HG02571 (cell line): ENCODE measurements around the gene CFLAR.
A peak's percentile ranks its signal among the peaks of the same experiment; 100 is the strongest.
"Not testable (repeated sequence)": the region's sequence is repeated elsewhere in the genome, so short reads cannot be mapped to it uniquely, and the experiment has no call there.

Experiments
- ATAC-seq: cut with Tn5 transposase; IDR thresholded peaks from one replicate; pipeline ENCODE4 v1.9.1; 2021; ENCODE audit warnings: mild to moderate bottlenecking, moderate library complexity; ENCODE audit not compliant: unreplicated experiment

CFLAR gene

DNA sequence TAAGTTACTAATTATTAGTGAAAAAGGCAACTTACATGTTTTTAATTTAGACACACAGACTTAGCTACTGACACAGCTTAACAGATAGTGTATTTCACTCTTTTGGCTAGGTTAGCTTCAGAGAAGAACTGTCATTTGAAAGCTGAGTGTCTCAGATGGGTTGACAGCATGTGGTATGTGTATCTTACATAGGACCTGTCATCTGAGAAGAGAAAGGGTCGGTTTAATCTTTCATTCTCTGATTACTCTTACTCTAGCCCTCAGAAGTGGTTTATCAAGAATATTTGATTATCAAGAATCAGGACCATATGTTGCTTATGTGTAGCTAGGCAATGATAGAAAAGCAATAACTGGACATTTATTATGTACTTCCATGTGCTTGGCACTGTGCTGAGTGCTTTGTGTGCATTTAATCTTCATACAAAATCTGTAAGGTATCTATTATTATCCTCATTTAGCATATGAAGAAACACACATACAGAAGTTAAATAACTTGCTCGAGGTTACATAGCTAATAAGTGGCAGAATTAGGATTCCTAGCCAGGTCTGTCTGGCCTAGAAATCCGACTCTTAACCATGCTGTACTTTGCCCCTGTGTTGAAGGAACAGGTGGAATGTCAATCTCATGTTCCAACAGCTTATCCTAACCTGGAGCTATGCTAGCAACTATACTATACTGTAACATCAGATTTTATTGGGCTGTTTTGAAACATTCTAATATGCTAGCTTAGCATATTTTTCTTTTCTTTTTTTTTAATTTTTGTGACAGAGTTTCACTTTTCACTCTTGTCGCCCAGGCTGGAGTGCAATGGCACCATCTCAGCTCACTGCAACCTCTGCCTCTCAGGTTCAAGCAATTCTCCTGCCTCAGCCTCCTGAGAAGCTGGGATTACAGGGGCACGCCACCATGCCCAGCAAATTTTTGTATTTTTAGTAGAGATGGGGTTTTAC, 28.4 kb downstream of the CFLAR start:
- no peak for ATAC-seq

DNA sequence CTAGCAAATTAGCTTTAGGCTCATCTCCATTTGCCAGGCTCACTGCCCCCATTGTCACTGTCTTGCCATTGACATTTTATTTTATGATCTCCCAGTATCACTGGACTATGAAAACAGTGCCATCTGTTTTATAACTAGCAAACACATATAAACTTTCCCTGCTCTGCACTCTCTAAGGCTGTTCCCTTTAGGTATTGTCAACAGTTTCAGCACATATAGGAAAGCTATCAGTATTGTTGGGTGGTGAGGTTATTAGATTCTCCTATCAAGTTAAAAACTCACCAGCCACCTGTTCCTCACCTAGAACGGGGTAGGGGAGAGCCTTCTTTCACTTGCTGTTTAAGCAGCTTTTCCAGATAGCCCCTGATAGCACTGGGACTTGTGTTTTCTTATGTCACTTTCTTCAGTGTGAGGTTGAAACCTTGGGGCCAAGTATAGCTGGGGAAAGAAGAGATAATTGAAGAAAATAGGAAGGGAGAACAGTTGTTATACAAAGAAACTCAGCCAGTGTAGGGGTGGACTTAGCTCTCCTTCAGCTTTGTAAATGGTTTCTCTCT, 32.5 kb downstream of the CFLAR start:
- ATAC-seq: no peak

DNA sequence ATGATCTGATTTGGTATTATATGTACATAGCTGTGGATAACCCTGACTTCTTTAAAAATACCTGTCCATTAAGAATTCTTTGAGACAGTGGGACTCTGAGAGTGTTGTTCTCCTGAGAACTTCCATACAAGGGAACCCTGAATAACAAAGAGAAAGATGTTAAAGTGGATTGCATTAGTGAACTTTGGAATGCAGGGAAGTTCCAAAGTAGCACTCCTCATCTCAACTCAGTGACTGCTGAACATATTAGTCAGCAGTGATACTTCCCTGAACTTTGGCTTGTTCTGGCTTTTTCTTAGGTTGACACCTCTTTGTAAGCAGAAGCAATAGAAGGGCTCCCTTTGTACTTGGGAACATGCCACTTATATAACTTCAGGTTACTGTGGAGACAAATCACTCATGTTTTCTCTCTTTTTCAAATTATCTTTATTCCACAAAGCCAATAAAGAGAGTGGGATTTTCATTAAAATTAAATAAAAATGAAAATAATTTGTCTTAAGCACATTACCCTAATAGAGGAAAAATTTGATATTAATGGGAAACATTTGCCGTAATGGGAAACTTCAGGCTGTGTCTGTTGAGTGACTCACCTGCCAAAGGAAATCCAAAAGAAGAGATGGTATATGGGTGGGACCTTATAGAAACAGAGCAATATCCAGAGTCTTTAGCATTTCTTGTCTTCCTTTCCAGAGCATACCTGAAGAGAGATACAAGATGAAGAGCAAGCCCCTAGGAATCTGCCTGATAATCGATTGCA, 33.3 kb downstream of the CFLAR start:
- no peak for ATAC-seq

DNA sequence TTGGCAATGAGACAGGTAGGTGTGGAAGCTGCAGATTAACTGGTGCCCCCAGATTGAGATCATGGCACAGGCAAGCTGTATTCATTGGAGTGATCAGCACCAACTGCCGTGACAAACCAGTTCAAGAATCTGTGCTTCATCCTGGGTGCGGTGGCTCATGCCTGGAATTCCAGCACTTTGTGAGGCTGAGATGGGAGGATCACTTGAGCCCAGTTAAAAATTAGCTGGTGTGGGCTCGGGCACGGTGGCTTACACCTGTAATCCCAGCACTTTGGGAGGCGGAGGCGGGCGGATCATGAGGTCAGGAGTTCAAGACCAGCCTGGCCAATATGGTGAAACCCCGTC, 33.8 kb downstream of the CFLAR start:
- ATAC-seq: not testable (repeated sequence)

DNA sequence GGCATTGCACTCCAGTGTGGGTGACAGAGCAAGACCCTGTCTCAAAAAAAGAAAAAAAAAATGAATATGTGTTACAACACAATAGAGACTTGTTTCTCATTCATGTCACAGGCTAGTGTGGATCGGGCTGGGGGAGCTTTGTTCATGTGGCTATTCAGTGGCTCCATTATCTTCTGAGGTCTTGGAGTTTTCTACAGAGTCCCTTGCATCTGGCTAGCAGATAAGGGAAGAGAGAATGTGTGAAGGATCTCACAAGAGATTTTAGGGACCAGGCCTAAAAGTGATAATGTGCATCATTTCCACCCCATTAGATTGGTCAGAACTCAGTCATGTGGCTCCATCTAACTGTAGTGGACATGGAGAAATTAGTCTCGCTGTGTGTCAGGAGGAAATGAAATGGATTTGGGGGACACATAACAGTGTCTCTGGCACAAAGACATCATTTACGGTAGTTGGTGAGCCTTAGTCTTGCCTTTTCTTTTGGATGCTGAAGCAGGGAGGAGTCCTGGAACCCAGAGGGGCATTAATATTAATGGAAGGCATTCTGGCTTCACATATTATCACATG, 34.6 kb downstream of the CFLAR start:
- ATAC-seq: no peak

DNA sequence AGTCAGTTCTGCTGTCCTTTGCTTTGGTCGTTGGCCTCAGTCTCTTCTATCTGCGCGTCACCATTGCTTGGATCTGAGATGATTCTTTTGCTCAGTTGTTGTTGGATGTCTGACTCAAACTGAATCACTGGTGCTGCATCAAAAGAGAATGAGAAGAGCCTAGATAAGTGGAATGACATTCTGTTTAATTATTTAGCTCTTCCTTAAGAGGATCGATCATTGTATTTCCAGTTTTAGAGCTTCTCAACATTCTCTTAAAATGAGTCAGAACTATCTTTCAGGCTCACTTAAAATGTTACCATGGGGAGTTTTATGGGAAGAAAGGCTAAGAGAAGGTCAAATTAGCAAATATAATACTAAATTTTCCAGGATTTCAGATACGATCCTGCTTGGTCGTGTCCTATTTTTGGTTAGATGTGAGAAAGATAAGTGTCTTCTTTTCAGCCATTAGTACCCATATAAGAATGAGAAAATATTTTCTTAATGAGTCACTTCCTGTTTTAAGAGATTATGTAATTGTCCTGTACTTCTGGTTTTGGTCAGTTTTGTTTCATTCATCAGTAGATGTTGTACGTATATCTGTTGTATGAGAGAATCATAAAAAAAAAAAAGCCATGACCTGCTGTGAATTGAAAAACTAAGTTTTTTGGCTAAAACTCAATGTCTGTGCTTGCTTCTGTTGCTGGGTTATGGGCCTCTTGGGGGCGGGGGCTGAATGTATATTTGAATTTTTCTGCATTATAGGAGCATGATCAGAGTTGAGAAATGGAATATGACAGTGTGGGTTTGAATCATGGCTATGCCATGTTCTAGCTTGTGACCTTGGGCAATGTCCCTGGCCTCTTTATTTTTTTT, 35.4 kb downstream of the CFLAR start:
- ATAC-seq: peak; percentile 64

DNA sequence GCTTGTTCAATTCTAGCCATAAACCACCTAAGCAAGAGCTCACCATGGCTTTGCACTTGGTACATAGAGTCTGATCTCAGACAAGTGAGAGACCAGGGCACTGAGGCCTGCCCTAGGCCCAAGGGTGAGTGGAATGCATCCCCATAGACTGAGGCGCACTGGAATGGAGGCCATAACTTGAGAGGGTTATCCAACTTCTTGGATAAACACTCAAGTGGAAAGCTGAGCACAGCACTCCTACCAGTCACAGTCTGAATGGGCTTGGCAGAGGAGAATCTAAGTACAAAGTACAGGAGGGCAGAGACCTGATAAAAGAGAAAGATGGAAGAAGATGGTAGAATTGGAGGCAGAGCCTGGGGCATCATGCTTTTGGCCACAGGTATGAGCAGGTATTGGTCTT, 36.6 kb downstream of the CFLAR start:
- ATAC-seq: no peak

DNA sequence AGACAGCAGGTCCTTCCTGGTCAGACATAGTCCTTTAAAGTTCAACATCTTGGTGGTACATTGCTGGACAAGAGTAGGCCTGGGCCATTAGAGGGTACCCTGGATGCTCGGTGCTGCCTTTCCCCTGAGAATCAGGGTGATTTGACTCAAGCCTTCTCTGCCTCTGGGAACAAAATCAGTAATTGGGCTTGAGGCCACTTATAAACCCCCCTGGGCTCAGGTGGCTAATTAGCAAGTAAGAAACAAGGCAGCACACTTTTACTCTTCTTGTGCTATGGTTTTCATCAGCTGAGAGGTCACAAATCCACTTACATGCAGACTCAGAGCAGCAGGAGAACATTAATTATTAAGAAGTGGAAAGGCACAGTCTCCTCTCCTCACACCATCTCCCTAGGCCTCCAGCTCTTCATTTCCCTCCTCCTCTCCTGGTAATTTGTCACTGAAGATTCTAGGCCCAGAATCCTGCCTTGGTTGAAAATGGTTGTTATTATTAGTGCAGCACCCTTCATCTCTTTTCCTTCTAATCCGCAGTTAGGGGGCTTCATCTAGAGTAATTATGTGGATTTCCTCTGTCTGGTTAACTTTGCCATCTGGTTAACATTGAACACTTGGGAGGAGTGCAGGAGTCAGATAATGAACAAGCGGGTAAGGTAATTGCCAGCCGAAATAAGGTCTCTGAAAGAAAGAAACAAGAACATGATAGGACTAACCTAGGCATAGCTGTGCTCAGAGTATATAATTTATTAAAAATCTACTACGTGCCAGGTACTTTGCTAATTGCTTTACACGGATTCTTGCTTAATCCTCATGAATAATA, 37.2 kb downstream of the CFLAR start:
- no peak for ATAC-seq

DNA sequence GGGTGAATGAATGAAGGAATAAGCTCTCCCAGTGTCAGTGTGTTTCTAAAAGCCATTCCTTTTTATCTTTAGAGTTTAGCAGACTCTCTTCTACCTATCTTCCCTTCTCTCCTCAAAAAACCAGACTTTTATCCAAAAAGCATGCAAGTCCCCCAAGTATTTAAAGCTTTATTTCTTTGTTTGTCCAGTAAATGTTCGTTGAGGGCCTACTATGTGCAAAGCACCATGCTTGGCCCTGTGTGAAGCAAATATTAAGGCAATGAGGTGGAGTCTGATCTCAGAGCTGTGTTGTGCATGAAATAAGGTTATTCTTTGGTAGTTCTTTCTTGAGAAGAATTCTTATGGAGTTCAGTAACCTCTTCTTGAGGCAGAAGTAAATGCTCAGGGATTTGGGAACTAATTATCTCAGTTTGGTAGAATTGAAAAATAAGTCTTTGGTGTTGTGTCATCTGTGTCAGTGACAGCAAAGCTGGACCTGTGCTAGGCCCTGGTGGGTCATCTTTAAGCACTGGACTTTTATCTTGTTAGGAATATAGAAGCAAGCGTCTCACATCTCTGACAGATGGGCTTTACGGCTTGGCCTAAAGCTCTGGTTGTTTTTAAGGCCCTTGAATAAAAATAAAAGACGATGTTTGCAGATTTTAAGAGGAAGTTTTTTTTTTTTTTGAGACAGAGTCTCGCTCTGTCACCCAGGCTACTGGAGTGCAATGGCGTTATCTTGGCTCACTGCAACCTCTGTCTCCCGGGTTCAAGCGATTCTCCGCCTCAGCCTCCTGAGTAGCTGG, 38.8 kb downstream of the CFLAR start:
- no peak for ATAC-seq

DNA sequence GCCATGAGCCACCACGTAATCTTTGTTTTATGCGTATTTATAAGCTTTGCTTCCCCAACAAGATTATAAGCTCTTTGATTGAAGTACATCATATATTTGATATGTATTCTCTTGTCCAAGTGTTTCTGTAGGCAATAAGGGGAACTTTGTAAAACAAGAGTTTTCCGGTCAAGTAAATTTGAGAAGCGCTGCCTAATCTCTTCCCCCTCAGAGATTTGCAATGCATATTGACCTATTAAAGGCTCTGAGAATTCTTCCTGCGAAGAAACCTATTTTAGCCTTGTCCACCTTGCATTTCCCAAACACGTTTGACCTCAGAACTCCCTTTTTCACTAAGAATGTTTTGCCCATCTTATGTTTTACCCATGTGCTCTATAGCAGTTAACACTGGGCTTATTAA, 40.1 kb downstream of the CFLAR start:
- ATAC-seq: no peak

DNA sequence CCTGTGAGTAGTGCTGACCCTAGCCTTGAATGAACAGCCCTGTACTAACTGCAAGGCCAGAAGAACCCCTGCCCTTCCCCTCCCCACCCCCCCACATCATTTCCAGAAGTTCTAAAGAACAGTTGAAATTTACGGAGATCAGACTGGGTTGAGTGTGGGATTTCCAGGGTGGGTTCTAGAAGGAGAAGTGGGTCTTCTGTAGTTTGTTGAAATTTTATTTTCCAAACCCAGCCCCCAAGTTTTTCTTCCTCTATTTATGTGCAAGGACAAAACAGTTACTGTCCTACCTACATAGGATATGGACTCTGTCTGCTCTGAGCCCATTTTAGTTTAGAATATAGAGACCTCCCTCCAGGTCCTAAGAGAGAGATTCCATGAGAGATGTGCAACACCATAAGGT, 40.7 kb downstream of the CFLAR start:
- ATAC-seq: no peak

DNA sequence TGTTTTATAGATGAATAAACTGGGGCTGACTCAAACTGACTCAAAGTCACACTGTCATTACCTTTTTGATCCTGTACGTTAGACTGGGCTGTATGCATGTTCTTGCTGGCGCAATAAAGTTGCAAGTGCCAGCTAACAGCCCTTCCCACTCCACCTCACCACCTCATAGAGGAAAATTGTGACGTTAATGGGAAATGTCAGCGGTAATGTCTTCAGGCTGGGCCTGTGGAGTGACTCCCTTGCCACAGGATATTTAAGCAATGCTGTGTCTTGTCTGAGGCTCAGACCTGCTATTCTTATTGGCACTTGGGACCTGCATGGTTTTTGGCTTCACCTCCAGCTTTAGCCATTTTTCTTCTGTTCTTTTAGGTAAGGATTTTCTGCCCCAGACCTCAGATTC, 41.7 kb downstream of the CFLAR start:
- peak; percentile 12 for ATAC-seq

DNA sequence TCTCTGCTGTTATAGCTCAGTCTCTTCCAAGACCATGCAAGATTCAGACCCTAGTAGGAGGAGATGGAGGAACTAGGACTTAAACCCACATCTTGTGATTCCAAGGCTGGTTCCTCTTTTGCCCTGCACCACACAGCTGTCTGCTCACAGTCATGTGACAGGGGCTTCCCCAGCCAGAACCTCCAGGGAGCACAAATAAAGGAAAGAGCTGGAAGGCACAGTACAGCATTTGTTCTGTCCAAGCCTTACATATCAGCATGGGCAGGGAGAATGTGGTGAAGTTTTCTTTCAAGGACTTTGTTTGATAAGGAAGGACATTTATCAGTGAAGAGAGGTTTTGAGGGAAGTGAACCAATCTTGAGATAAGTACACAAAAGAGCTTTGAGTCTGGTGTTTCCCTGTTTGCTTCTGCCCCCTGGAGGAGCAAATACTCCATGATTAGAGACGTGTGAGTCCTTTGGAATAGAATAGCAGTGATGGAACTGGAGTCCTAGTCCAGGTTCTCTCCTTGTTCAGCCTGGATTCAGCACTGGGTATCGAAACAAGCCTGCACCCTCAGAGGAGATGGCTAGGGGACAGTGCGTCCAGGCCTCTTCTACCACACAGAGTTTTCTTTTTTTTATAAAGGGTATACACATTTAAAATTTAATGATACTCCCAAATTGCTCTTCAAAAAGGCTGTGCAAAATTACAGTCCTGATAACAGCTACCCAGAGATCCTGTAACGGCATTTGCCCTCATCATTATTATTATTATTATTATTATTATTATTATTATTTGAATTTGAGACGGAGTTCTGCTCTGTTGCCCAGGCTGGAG, 42.4 kb downstream of the CFLAR start:
- peak; percentile 86 for ATAC-seq

DNA sequence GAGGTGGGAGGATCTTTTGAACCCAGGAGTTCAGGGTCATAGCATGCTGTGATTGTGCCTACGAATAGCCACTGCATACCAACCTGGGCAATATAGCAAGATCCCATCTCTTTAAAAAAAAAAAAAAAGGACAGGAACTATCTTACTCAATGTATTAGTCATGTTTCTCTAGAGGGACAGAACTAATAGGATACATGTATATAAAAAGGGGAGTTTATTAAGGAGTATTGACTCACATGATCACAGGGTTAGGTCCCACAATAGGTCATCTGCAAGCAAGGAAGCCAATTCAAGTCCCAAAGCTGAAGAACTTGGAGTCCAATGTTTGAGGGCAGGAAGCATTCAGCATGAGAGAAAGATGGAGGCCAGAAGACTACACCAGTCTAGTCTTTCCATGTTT, 48.2 kb downstream of the CFLAR start:
- ATAC-seq: no peak

DNA sequence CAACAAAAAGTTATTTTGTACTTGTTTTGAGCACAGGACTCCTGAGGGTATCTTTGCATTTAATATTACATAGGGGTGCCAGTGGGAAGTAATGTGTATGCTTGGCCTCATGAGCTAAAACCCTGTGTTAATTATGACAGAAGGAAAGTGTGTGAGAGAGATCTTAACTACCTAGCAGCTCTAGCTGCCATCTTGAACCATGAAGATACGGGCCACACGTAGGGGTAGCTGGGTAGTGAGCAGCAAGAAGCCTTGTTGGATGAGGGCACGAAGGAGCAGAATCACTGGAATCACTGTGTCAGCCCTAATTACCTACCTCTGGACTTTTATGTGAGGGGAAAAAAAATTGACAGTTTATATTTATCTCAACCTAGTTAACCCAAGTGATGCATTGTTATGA, 51.6 kb downstream of the CFLAR start:
- ATAC-seq: no peak

DNA sequence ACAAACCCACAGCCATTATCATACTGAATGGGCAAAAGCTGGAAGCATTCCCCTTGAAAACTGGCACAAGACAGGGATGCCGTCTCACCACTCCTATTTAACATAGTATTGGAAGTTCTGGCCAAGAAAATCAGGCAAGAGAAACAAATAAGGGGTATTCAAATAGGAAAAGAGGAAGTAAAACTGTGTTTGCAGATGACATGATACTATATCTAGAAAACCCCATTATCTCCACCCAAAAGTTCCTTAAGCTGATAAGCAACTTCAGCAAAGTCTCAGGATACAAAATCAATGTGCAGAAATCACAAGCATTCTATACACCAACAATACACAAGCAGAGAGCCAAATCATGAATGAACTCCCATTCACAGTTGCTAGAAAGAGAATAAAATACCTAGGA, 52.5 kb downstream of the CFLAR start:
- not testable (repeated sequence) for ATAC-seq

DNA sequence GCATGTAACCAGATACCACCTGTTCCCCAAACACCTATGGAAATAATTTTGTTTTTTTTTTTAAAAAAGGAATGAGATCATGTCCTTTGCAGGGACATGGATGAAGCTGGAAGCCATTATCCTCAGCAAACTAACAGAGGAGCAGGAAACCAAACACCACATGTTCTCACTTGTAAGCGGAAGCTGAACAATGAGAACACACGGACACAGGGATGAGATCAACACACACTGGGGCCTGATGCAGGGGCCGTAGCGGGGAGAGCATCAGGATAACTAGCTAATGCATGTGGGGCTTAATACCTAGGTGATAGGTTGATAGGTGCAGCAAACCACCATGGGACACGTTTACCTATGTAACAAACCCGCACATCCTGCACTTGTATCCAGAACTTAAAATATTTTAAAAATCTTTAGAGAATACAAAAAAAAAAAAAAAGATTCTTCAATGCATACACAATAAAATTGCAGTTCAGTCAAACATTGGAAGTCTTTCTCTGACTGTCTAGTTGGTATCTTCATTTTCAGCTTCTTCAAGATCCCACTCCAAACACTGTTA, 55.4 kb downstream of the CFLAR start:
- ATAC-seq: no peak

DNA sequence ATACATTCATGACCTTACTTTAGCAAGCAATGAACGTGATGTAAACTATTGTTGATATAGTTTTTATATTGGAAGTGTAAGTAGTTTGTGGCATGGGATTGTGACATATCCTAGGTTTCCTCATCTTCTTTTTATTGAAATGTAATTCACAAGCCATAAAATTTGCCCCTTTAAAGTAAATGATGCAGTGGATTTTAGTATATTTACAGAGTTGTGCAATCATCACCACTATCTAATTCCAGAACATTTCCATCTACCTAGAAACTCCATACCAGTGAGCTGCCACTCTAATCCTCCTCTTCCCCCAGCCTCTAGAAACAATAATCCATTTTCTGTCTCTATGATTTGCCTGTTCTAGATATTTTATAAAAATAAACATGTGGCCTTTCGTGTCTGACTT, 56.3 kb downstream of the CFLAR start:
- ATAC-seq: no peak
